H1 (cell line): ENCODE data around the gene GGT5. TPM values are rescaled to one million over a fixed set of nuclear protein-coding genes. Genes with fewer than 3 reads are reported as not detected.

Experiments used
- CTCF ChIA-PET: fragments of 300-600 bp; sonication (Branson Sonifier 250); formaldehyde crosslinking; loops from one replicate; lab custom pipeline; 2021; ENCODE audit not compliant: partially characterized antibody; lab: Charles Lee
- POLR2A ChIA-PET: fragments of 300-600 bp; sonication (Branson Sonifier 250); formaldehyde crosslinking; loops from one replicate; lab custom pipeline; 2021; ENCODE audit warnings: inconsistent platforms; ENCODE audit not compliant: partially characterized antibody; lab: Charles Lee
- DNase-seq, 2 experiments: peaks; one replicate each; pipeline versions ENCODE4 v3.0.0 to v3.0.0-alpha.2; 2010 to 2022; ENCODE audit warnings: low spot score in 2 of 2, low read depth in 1 of 2, mixed read lengths in 1 of 2
- FAIRE-seq: peaks from 2 replicates; lab custom pipeline; 2011; peaks lifted over from hg19 to GRCh38; lab: Jason Lieb, UNC
- H2AFZ ChIP-seq: 2 replicates; pipeline ENCODE4 v1.8.1; 2012; ENCODE audit warnings: low read length, inconsistent platforms
- H2AK5ac ChIP-seq: 2 replicates; pipeline ENCODE4 v1.6.1; 2013; ENCODE audit warnings: low read depth, low read length
- H2BK120ac ChIP-seq: replicated peaks from 2 replicates; pipeline ENCODE3; 2013; ENCODE audit warnings: low read depth, low read length, inconsistent platforms
- H2BK12ac ChIP-seq: 2 replicates; pipeline ENCODE4 v1.6.1; 2013; ENCODE audit warnings: low read depth, low read length
- H2BK15ac ChIP-seq: 2 replicates; pipeline ENCODE4 v1.6.1; 2013; ENCODE audit warnings: low read length
- H2BK20ac ChIP-seq: 2 replicates; pipeline ENCODE4 v1.6.1; 2013; ENCODE audit warnings: low read length
- H2BK5ac ChIP-seq: 2 replicates; pipeline ENCODE4 v1.6.1; 2013; ENCODE audit warnings: low read depth, low read length
- H3K14ac ChIP-seq: 2 replicates; pipeline ENCODE4 v1.6.1; 2013; ENCODE audit warnings: inconsistent platforms; ENCODE audit not compliant: insufficient read length
- H3K18ac ChIP-seq: 2 replicates; pipeline ENCODE4 v1.6.1; 2013; ENCODE audit warnings: low read length; ENCODE audit errors: extremely low read depth
- H3K23ac ChIP-seq: 2 replicates; pipeline ENCODE4 v1.6.1; 2013; ENCODE audit warnings: inconsistent platforms; ENCODE audit not compliant: insufficient read length
- H3K23me2 ChIP-seq: 2 replicates; pipeline ENCODE4 v1.6.1; 2013; ENCODE audit warnings: low read depth, low read length
- H3K27ac ChIP-seq: 2 replicates; pipeline ENCODE4 v1.6.1; 2011; ENCODE audit warnings: low read depth, low read length, inconsistent platforms
- H3K27me3 ChIP-seq, 4 experiments: replicated peaks in 1 of 4; 1 replicate in 1 of 4; 2 replicates in 3 of 4; pipeline versions ENCODE4 v1.6.1 to v1.8.1; 2011 to 2013; ENCODE audit warnings: low read length in 3 of 4, mild to moderate bottlenecking in 3 of 4, inconsistent platforms in 2 of 4, mixed read lengths in 2 of 4, moderate library complexity in 1 of 4; ENCODE audit not compliant: control insufficient read depth in 3 of 4, insufficient read depth in 3 of 4; ENCODE audit errors: extremely low read depth in 1 of 4
- H3K36me3 ChIP-seq, 4 experiments: 2 replicates each; pipeline versions ENCODE4 v1.6.1 to v1.8.1; 2011 to 2013; ENCODE audit warnings: mild to moderate bottlenecking in 4 of 4, low read length in 3 of 4, moderate library complexity in 2 of 4, control low read depth in 1 of 4, inconsistent platforms in 1 of 4; ENCODE audit not compliant: insufficient read depth in 4 of 4, control insufficient read depth in 2 of 4
- H3K4ac ChIP-seq: replicated peaks from 2 replicates; pipeline ENCODE3; 2013; ENCODE audit warnings: low read length, low read depth, mixed read lengths, inconsistent platforms; ENCODE audit not compliant: insufficient read length
- H3K4me1 ChIP-seq, 4 experiments: replicated peaks in 1 of 4; 1 replicate in 1 of 4; 2 replicates in 3 of 4; pipeline versions ENCODE4 v1.6.1 to v1.8.1; 2011 to 2013; ENCODE audit warnings: low read length in 3 of 4, inconsistent platforms in 2 of 4, mixed read lengths in 1 of 4; ENCODE audit not compliant: insufficient read depth in 4 of 4, control insufficient read depth in 3 of 4
- H3K4me2 ChIP-seq, 2 experiments: 2 replicates each; pipeline versions ENCODE4 v1.6.1 to v1.8.1; 2011 to 2013; ENCODE audit warnings: low read depth in 2 of 2, low read length in 2 of 2, control low read depth in 1 of 2, inconsistent platforms in 1 of 2, mild to moderate bottlenecking in 1 of 2; ENCODE audit not compliant: insufficient read depth in 1 of 2
- H3K4me3 ChIP-seq, 4 experiments: fragments of 200-600, 300-600 bp in 1 of 4; sonication (generic), shearing (Covaris generic), sonication (Bioruptor Twin) in 1 of 4; 2 replicates each; pipeline versions ENCODE4 v1.5.1 to v1.8.1; 2011 to 2016; ENCODE audit warnings: low read length in 4 of 4, low read depth in 3 of 4, control low read depth in 2 of 4, inconsistent platforms in 2 of 4, mild to moderate bottlenecking in 2 of 4, mixed read lengths in 1 of 4, moderate library complexity in 1 of 4; ENCODE audit not compliant: insufficient read depth in 2 of 4; ENCODE audit errors: extremely low read depth in 1 of 4
- H3K56ac ChIP-seq: replicated peaks from 2 replicates; pipeline ENCODE3; 2013; ENCODE audit warnings: low read depth, mild to moderate bottlenecking, mixed read lengths, low read length, inconsistent platforms; ENCODE audit not compliant: insufficient read length
- H3K79me1 ChIP-seq: 2 replicates; pipeline ENCODE4 v1.6.1; 2013; ENCODE audit warnings: low read depth, low read length, control low read depth
- H3K79me2 ChIP-seq, 2 experiments: 2 replicates each; pipeline versions ENCODE4 v1.6.1 to v1.8.1; 2012 to 2013; ENCODE audit warnings: low read length in 2 of 2, mild to moderate bottlenecking in 2 of 2, inconsistent platforms in 1 of 2; ENCODE audit not compliant: insufficient read depth in 2 of 2, control insufficient read depth in 1 of 2
- H3K9ac ChIP-seq, 4 experiments: replicated peaks in 1 of 4; 1 replicate in 1 of 4; 2 replicates in 3 of 4; pipeline versions ENCODE4 v1.6.1 to v1.8.1; 2011 to 2013; ENCODE audit warnings: low read depth in 3 of 4, low read length in 3 of 4, control low read depth in 2 of 4, mild to moderate bottlenecking in 2 of 4, moderate library complexity in 2 of 4, inconsistent platforms in 1 of 4; ENCODE audit errors: extremely low read depth in 1 of 4
- H3K9me3 ChIP-seq, 2 experiments: 2 replicates each; pipeline versions ENCODE4 v1.6.1 to v1.8.1; 2012 to 2013; ENCODE audit warnings: mild to moderate bottlenecking in 2 of 2, moderate library complexity in 2 of 2, control low read depth in 1 of 2, inconsistent platforms in 1 of 2, low read depth in 1 of 2, low read length in 1 of 2, mixed read lengths in 1 of 2; ENCODE audit not compliant: insufficient read depth in 2 of 2
- H4K20me1 ChIP-seq, 2 experiments: replicated peaks in 1 of 2; 2 replicates each; pipeline versions ENCODE3 to v1.8.1; 2011 to 2013; ENCODE audit warnings: inconsistent platforms in 2 of 2, low read length in 2 of 2, mild to moderate bottlenecking in 1 of 2; ENCODE audit not compliant: insufficient read depth in 2 of 2, control insufficient read depth in 1 of 2
- H4K5ac ChIP-seq: 2 replicates; pipeline ENCODE4 v1.6.1; 2013; ENCODE audit warnings: low read length, low read depth, mixed read lengths, inconsistent platforms; ENCODE audit not compliant: insufficient read length
- H4K8ac ChIP-seq: 2 replicates; pipeline ENCODE4 v1.8.0; 2013; ENCODE audit warnings: mild to moderate bottlenecking, moderate library complexity, low read length, inconsistent platforms; ENCODE audit not compliant: insufficient read depth; ENCODE audit errors: extremely low read depth
- H4K91ac ChIP-seq: replicated peaks from 2 replicates; pipeline ENCODE3; 2013; ENCODE audit warnings: low read length, mixed read lengths, inconsistent platforms; ENCODE audit not compliant: insufficient read length
- CHD2 ChIP-seq: IDR thresholded peaks from 2 replicates; pipeline ENCODE4 v1.6.1; 2012; ENCODE audit warnings: low read length, improper control_type of control experiment
- WGBS, 2 experiments: shearing (Covaris generic) in 1 of 2; methylation state at CpG; one replicate each; pipeline versions ENCODE4 v1.1.6 to v1.1.7; 2013 to 2015; ENCODE audit warnings: low lambda C conversion rate in 2 of 2, mixed read lengths in 2 of 2, inconsistent platforms in 1 of 2, low coverage in 1 of 2, missing lambda C conversion rate in 1 of 2; ENCODE audit not compliant: insufficient replicate concordance in 2 of 2, insufficient coverage in 1 of 2, insufficient read length in 1 of 2; ENCODE audit errors: extremely low coverage in 1 of 2, missing lambda C conversion rate in 1 of 2; 5-methylcytosine and 5-hydroxymethylcytosine counted together
- polyA plus RNA-seq, 7 experiments: library from polyadenylated mRNA; depleted of rRNA in 3 of 7; stranded (reverse) in 5 of 7; unstranded in 2 of 7; fragments of >200 nt in 5 of 7; fragments of 200-250 nt in 2 of 7; gene quantifications; 1 replicate in 5 of 7; 2 replicates in 1 of 7; 4 replicates in 1 of 7; pipeline versions ENCODE4 v1.2.1 to v1.2.3, GENCODE V29; 2011 to 2013; ENCODE audit warnings: missing spikeins in 2 of 7, mixed read lengths in 2 of 7
- total RNA-seq: library from RNA; stranded (reverse); fragmentation: NEBNext Ultra II Directional; extraction: Animal tissue kit (Norgen Biotek cat#: 25700); gene quantifications from 2 replicates; pipeline ENCODE4 v1.2.1, GENCODE V29; 2021
- TF ChIP-seq, protein P1 (sequence below), 3 experiments: IDR thresholded peaks; 1 replicate in 2 of 3; 2 replicates in 1 of 3; pipeline versions ENCODE4 v1.5.1 to v1.6.1; 2011; ENCODE audit warnings: low read length in 3 of 3, mild to moderate bottlenecking in 3 of 3, inconsistent platforms in 2 of 3, low read depth in 1 of 3, moderate library complexity in 1 of 3; ENCODE audit not compliant: insufficient read depth in 1 of 3; ENCODE audit errors: control extremely low read depth in 1 of 3

Gene GGT5
- total and polyA plus RNA-seq, 2 of the 8 experiments (the other 6 are each of a cell fraction or from before 2014, with no cell fraction given): 0.05 TPM; not detected in 1

GRCh38 chr22:24205438-24206195, 39.3 kb downstream of the GGT5 start:
- no peak overlapping the region for H3K4ac ChIP-seq
- H2BK5ac ChIP-seq: no peak overlapping the region
- no peaks in the 10 kb centered on the region for H3K27me3 ChIP-seq
- H4K91ac ChIP-seq: no peak overlapping the region
- H3K23me2 ChIP-seq: no peaks in the 10 kb centered on the region
- ChIA-PET CTCF (interaction anchor here (1.3 to 1.6 kb wide), 3 partner anchors 15 to 49 kb away, joined by 3 to 7 read pairs (median 4); no protein-coding TSS in a partner anchor), POLR2A (no interaction called here)
- no peaks in the 10 kb centered on the region for H4K20me1 ChIP-seq
- FAIRE-seq (no peak), DNase-seq (no peak)
- no peak overlapping the region for H2AFZ ChIP-seq
- H3K18ac ChIP-seq: no peak overlapping the region
- no peak overlapping the region for H3K27ac ChIP-seq
- H3K9me3 ChIP-seq: peaks cover 0 to 5% of the 10 kb centered on the region in 2 experiments; a peak in 2 of 4 replicates
- H3K56ac ChIP-seq: no peak overlapping the region
- no peak overlapping the region for H3K4me2 ChIP-seq
- H3K9ac ChIP-seq: no peak overlapping the region
- no peak overlapping the region for H2BK120ac ChIP-seq
- H4K8ac ChIP-seq: no peak overlapping the region
- H3K36me3 ChIP-seq: no peaks in the 10 kb centered on the region
- H3K23ac ChIP-seq: no peak overlapping the region
- no peak overlapping the region for H2BK12ac ChIP-seq
- peaks cover 0 to 5% (median under 1%) of the 10 kb centered on the region in 4 experiments; a peak in 1 of 7 replicates for H3K4me1 ChIP-seq
- H2BK20ac ChIP-seq: no peak overlapping the region
- no peak for TF ChIP-seq CHD2
- TF ChIP-seq, protein P1, sequence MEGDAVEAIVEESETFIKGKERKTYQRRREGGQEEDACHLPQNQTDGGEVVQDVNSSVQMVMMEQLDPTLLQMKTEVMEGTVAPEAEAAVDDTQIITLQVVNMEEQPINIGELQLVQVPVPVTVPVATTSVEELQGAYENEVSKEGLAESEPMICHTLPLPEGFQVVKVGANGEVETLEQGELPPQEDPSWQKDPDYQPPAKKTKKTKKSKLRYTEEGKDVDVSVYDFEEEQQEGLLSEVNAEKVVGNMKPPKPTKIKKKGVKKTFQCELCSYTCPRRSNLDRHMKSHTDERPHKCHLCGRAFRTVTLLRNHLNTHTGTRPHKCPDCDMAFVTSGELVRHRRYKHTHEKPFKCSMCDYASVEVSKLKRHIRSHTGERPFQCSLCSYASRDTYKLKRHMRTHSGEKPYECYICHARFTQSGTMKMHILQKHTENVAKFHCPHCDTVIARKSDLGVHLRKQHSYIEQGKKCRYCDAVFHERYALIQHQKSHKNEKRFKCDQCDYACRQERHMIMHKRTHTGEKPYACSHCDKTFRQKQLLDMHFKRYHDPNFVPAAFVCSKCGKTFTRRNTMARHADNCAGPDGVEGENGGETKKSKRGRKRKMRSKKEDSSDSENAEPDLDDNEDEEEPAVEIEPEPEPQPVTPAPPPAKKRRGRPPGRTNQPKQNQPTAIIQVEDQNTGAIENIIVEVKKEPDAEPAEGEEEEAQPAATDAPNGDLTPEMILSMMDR (IDR thresholded peaks at IDR 0.05; ENCODE audit: control extremely low read depth in 1 of 3, insufficient read depth in 1 of 3, low read depth in 1 of 3, low read length in 3 of 3): peak in 1 of 3 experiments; percentile 8; a peak in 2 of 4 replicates
- no peak overlapping the region for H3K4me3 ChIP-seq
- no peak overlapping the region for H4K5ac ChIP-seq
- no peak overlapping the region for H3K14ac ChIP-seq
- no peak overlapping the region for H2AK5ac ChIP-seq
- no peaks in the 10 kb centered on the region for H3K79me2 ChIP-seq
- no peak overlapping the region for H2BK15ac ChIP-seq
- WGBS, 2 experiments: 80% methylated on average over 8 of the region's 8 CpGs; no CpG with 5 or more reads in 1 of the 2 experiments
- no peaks in the 10 kb centered on the region for H3K79me1 ChIP-seq
